ENCODE data around the gene ZNF557.

The ZNF557 gene

DNA sequence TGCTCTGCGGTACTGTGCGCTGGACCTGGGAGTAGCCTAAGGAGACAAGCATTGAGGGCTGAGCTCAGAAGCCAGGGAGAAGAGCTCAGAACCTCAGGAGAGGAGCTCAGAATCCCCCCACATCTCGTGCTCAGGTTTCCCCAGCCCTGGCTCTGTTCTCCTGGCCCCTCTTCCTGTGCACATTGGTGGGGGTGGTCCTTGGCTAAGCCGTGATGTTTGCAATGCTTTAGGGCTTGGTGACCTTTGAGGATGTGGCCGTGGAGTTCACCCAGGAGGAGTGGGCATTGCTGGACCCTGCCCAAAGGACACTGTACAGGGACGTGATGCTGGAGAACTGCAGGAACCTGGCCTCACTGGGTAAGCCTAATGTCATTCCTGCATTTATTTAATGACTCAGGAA is 6.6 kb downstream of the ZNF557 start:
- no peak for FAIRE-seq

DNA sequence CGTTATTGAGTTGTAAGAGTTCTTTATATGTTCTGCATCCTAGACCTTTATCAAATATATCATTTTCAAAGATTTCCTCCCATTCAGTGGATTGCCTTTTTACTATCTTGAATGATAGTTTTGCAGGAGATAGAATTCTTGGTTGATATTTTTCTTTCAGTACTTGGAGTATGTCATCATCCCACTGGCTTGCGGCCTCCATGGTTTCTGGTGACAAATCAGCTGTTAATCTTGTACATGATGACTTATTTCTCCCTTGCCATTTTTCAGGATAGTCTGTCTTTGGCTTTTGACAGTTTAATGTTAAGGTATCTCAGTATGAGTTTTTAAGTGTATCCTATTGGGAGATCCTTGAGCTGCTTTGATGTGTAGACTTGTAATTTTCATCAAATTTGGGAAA is 8.5 kb downstream of the ZNF557 start:
- no peak for FAIRE-seq

DNA sequence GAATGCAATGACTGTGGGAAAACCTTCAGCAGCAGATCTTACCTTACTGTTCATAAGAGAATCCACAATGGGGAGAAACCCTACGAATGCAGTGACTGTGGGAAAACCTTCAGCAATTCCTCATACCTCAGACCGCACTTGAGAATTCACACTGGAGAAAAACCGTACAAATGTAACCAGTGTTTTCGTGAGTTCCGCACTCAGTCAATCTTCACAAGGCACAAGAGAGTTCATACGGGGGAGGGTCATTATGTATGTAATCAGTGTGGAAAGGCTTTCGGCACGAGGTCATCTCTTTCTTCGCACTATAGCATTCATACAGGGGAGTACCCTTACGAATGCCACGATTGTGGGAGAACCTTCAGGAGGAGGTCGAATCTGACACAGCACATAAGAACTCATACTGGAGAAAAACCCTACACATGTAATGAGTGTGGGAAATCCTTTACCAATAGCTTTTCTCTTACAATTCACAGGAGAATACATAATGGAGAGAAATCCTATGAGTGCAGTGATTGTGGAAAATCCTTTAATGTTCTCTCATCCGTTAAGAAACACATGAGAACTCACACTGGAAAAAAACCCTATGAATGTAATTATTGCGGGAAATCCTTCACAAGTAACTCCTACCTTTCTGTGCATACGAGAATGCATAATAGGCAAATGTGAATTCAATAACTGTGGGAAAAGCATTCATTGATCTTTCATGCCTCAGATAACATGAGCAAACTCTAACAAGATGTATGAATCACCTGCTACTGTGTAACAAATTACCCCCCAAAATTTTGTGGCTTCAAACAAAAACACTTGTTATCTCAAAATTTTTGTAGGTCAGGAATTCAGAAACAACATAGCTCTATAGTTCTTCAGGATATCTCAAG is 13.8 kb downstream of the ZNF557 start:
- no peak for FAIRE-seq

DNA sequence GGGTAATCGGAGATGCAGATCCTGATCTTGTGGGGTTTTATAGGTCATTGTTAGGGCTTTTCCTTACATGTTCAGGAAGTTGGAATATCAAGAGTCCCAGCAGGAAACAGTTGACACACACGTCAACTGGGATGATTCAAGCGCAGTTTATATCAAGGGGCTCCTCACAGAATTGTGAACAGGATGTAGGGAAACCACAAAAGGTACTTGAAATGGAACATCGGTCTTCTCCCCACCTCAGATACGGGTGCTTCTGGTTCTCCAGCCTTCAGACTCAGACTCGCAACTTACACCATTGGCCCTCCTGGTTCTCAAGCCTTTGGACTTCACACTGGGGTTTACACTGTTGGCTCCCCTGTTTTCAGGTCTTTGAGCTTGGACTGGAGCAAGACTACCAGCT is 19.5 kb downstream of the ZNF557 start:
- no peak for FAIRE-seq

DNA sequence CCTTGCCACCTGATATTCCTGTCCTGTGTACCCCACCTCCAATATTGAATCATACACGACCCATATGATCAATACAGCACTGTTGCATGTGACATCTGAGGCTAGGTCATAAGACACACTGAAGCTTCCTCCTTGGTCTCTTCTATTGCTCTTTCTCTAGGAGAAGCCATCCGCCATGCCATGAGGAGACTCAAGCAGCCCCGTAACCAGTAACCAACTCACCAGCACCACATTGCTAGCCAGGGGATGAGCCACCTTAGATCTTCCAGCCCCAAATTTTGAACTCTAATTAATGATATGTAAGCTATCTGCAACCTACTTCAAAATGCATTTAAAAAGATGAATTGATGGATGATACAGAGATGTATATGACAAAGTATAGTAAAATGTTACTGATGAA is 28.6 kb downstream of the ZNF557 start:
- no peak for FAIRE-seq

DNA sequence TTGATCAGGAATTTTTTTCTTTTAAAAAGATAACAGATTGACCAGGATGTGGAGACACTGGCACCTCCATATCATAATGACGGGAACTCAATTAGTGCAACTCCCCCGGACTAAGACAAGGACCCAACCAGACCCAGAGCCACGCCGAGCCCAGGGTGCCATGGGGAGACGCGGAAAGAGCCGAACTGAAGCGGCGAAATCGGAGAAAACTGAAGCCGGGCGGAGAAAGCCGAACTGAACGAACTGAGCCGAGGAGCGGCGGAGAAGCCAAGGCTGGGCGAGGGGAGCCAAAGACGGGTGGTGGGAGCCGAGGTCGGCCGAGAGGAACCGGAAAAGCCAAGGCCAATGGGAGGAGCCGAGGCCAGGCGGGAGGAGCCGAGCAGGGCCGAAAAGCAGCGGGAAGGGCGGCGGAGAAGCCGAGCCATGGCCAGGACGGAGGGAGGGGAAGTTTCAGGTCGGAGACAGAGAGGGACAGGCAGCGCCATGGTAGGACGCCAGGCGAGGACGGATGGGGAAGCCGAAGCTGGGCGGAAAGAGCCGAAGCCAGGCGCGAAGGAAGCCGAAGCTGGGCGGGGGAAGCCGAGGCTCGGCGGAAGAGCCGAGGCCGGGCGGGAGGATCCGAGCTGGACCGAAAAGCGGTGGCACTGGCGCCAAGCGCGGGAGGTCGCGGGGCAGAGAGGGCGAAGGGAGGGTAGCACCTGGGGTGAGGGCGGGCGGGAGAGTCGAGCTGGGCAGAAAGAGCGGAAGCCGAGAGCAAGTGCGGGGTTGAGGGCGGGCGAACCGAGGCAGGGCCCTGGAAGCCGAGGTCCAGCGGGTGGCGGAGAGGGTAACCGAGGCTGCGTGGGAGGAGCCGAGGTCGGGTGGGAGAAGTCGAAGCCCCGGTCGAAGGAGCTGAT is 29.4 kb downstream of the ZNF557 start:
- FAIRE-seq = no peak

DNA sequence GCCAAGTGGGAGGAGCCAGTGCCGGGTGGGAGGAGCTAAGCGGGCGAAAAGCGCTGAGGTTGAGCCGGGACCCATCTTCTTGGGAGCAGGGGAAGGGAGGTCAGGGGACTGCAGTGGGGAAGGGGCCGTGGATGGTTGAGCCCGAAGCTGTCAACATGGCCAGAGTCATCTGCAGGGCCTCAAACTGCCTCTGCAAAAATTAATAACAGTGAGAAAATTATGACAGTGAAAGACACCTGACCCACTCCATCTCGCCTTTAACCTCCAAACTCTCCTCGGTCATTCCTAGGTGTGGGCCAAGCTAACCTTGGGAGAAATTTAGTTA is 30.1 kb downstream of the ZNF557 start:
- no peak for FAIRE-seq

DNA sequence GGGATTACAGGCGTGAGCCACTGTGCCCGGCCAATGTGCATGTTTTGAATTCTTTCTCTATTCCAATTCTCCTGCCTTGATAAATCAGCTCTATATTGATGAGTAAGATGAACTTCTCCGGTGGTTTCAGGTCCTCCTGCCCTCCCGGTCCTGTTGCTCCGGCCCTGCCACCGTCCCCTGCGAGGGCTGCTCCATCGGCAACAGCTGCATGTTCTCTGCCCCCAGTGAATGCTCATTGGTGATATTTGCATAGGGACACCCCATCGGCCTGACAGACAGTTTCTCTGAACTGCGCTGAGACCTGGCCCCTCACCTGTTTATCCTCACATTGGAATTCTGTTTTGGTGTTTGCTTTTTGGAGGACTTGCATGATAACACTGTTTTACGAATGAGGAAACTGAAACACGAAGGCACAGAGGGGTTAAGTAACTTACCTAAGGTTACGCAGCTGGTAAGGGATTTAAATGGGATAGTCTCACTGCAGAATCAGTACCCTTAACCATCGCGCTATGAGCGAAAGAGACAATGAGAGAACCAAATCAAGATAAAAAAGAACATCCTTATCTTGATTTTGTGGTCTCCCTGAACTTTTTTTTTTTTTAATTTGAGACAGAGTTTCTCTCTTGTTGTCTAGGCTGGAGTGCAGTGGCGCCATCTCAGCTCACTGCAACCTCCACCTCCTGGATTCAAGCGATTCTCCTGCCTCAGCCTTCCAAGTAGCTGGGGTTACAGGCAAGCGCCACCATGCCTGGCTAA is 32.2 kb downstream of the ZNF557 start:
- FAIRE-seq = no peak

DNA sequence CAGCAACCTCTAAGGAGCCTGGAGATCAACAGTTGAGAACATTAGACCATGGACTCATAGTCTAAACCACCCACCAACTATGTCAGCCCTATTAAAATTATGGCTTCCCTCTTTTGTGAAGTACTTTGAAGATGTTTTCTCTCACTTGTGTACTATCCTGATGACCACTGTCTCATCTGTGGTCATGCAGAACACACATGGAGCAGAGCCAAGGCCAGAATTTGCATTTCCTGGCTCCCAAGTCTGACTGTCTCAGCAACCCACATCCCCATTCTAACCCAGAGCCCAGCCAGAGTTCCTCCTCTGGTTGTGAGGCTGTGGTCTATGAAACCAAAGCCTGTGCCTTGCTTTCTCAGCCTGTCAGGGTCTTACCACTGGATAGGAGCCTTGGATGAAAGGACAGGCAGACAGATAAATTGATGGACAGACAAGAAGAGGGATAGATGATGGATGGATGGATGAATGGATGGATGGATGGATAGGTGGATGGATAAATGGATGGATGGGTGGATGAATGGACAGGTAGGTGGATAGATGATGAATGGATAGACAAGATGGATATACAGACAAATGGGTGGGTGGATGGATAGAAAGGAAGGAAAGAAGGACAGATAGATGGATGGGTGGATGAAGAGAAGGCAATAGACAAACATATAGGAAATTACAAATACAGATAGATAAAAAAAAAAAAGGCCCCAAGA is 35.4 kb downstream of the ZNF557 start:
- FAIRE-seq = no peak

DNA sequence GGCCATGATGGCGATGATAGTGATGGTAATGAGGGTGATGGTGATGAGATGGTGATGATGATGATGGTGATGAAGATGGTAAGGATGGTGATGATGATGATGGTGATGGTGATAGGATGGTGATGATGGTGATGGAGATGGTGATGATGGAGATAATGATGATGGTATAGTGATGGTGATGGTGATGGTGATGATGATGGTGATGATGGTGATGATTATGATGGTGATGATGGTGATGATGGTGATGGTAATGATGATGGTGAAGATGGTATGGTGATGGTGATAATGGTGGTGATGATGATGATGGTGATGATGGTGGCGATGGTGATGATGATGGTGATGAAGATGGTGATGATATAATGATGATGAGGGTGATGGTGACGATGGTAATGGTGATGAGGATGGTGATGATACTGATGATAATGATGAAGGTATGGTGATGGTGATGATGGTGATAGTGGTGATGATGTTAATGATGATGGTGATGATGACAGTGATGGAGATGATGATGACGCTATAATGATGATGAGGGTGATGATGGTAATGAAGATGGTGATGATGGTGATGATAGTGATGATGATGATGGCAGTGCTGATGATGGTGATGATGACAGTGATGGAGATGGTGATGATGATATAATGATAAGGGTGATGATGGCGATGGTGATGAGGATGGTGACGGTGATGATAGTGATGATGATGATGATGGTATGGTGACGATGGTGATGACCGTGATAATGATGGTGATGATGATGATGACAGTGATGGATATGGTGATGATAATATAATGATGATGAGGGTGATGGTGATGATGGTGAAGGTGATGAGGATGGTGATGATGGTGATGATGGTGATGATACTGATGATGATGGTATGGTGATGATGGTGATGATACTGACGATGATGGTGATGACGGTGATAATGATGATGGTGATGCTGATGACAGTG is 37.5 kb downstream of the ZNF557 start:
- FAIRE-seq = no peak

DNA sequence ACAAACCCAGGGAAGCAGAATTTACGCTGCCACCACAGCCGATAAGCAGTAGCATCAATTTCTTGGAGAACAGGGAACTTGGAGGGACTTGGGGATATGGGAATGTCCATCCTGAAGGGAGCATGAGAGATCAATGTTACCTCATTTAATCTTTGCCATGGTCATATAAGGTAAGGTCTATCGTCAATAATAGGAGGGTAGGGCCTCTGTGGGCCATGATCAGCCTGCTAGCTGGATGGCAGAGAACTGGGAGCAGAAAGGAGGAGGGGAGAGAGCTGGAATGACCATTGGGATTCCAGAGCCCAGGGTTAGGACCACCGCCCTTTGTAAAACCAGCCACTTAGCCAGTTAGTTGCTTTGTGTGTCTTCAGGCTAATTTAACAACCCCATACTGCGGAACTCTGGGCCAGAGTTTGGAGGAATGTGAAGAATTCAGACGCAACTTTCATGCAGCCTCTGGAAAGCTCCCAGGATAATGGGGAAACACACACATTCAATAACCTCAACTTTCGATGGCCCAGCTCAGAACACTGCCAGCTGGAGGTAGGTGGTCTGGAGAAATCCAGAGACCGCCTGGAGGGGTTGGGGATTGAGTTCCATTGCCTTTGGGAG is 40.3 kb downstream of the ZNF557 start:
- no peak for FAIRE-seq

DNA sequence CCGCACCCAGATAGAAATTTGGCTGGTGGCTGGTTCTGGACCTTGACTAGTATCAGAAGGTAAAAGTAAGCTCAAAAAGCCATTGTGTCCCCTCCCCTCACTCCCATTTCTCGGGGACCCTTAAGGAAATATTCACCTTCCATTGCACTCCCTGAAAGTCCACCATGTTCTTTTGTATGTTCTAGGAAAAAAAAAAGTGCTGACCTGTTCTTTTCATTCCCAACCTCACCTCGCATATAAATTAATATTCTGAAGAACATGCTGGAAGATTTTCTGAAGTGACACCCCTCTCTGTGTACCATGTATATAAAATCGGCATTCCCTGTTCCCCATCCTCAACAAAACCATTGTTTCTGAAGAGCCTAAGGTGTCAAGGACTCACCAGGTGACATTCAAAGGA is 43.2 kb downstream of the ZNF557 start:
- no peak for FAIRE-seq

DNA sequence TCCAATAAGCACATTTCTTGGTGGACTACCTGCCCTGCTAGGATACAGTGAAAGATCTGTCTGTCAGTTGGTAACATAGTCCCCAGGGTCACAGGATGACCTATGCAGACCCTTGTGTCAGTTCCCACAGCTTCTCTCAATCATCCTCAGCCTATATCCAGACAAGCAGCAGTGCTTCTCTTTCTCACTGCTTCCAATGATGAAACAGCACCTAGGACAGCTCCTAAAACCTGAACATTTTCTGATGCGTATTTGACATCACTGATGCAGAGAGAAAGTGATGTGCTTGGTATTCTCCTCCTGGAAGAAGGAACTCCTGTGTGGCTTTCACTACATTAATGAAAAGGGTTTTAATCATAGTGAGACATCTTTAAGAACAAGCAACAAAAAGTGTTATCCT is 43.7 kb downstream of the ZNF557 start:
- FAIRE-seq = no peak

DNA sequence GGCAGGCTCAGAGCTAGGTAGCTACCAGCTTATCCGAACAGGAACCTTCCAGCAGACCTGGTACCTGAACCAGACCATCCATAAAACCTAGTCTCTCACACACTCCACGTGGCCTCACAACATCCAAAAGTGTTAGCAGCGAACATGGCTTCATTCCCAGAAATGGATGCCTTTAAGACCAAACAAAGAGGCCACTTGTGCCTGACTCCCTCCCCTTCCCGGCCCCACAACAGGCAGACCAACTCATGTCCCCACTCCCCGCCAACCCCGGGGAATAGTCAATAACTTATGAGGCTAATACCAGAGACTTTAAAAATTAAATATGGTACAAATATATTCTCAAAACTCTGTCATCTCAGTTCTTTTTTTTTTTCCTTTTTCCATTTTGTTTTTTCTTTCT is 46.2 kb downstream of the ZNF557 start:
- no peak for FAIRE-seq

DNA sequence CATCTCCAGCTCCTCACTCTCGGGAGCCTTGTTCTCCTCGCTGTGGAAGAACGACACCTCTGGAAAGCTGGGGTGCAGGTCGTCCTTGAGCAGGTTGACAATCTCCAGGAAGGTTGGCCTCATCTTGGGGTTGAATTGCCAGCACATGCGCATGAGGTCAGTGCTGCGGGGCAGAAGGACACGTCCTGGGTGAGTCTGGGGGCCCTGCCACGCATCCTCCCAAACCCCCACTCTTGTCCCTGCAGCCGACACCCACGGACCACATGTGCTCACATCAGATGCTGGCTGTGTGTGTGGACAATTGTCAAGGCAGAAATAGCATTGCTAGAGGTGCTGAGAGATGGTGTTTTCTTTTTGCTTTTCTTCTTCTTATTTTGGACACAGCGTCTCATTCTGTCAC is 47.7 kb downstream of the ZNF557 start:
- no peak for FAIRE-seq

DNA sequence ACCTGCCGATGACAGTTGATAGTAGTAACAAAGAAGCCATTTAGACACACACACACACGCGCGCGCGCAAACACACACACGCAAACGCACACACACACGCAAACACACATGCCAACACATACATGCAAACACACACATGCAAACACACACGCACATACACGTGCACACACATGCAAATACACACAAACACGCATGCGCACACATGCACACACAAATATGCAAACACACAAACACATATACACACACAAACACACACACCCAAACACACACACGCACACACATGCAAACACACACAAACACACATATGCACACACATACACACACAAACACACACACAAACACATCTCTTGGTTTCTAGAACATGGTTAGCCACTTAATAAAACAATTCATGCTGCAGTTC is 50.1 kb downstream of the ZNF557 start:
- FAIRE-seq = no peak

DNA sequence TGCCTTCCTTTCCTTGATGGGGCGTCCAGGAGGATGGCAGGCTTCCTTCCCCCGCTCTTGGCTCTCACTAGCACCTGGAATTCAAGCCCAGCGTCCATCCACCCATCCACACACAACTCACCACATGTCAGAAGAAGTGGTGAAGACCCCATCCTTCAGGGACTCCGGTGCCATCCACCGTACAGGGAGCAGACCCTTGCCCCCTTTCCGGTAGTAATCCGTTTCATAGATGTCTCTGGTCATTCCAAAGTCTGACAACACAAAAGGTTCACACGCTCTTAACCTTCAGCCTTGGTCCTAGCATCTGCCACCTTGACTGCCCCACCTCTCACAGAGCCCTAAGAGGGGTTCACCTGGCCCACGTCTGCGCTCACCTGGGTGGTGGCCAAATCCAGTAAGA is 51.0 kb downstream of the ZNF557 start:
- FAIRE-seq = no peak

DNA sequence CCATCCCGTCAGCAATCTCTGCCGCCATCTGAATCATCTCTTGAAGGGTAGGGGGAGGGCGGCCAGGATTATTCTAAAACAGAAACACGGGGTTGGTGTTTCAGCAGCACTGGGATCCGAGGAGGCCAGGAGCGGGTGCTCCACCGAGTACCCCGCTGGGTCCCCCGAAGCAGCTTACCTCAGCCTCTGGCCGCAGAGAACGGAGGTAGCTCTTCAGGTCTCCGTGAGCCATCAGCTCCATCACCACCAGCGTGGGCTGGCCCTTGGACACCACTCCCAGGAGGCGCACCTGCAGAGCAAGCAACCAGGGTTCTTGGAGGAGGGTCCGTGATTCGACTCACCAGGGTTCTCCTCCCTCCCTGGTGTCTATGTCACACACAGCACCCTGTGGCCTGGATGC is 53.2 kb downstream of the ZNF557 start:
- no peak for FAIRE-seq

DNA sequence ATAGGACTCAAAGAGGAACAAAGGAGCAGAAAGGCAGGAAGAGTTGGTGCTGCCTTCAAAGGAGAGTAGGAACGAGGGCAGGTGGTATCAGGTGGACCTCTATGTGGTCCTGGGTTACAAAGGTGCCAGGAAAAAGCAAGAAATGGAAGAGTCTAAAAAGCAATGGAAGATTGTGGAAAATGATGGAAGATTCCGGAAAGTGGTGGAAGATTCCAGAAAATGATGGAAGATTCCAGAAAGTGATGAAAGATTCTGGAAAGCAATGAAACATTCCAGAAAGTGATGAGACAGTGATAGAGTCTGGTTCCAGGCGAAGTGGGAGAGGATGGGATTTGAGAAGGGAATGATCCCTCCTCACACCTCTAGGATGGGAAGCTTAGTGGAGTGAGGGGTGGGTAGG is 55.3 kb downstream of the ZNF557 start:
- no peak for FAIRE-seq

DNA sequence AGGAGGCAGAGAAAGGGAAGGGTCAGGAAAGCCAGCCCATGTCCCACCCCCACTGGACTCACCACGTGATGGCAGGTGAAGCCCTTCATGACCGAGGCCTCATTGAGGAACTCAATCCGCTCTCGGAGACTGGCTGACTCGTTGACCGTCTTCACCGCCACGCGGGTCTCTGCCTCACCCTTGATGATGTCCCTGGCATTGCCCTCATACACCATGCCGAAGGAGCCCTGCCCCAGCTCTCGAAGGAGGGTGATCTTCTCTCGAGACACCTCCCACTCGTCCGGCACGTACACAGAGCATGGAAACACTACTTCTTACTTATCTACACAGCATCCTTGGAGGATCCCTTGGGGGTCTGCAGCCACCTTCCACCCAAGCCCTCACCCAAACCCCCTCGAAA is 55.7 kb downstream of the ZNF557 start:
- FAIRE-seq = no peak

DNA sequence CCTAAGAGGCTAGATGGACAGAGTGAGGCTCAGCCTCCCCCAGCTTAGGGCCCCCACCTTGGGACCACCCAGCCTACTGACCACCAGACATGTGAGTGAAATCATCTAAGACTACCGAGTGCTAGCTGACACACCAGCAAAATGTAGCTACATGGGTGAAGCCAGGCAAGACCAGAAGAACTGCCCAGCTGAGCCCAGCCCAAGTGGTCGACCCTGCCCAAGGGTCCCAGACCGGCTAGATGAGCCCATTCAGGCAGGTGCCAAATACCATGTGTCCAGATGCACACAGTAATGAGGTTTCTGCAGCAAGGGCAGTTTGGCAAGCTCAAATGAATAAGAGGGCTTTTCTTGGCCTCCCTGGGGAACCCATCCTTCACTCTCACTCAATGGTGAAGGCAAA is 56.6 kb downstream of the ZNF557 start:
- FAIRE-seq = no peak

All from colon (tissue), 2 donors.